Tibial artery (tissue), 4 donors: Measurements from ENCODE around the gene PNPLA7.

Source experiments
- DNase-seq, 2 donors: peaks; one replicate each; pipeline ENCODE4 v3.0.0-alpha.2; 2019
- H3K27ac ChIP-seq, 2 donors: fragments of 200-600 bp; sonication (generic) in 1 of 2; 1 replicate in 1 of 2; 2 replicates in 1 of 2; pipeline ENCODE4 v1.5.1; 2018 to 2019; ENCODE audit warnings: mild to moderate bottlenecking in 1 of 2
- H3K27me3 ChIP-seq, 2 donors: fragments of 200-600 bp; sonication (generic) in 1 of 2; one replicate each; pipeline versions ENCODE4 v1.5.1 to v1.6.0; 2016 to 2019
- H3K36me3 ChIP-seq, 3 donors: fragments of 200-600 bp; sonication (generic) in 2 of 3; one replicate each; pipeline ENCODE4 v1.5.1; 2016 to 2019; ENCODE audit warnings: mild to moderate bottlenecking in 2 of 3
- H3K4me1 ChIP-seq, 4 donors: fragments of 200-600 bp; sonication (generic) in 2 of 4; 1 replicate in 3 of 4; 2 replicates in 1 of 4; pipeline ENCODE4 v1.5.1; 2016 to 2019
- H3K4me3 ChIP-seq, 2 donors: fragments of 200-600 bp; sonication (generic) in 1 of 2; 1 replicate in 1 of 2; 2 replicates in 1 of 2; pipeline ENCODE4 v1.5.1; 2018 to 2019; ENCODE audit warnings: mild to moderate bottlenecking in 2 of 2
- H3K9me3 ChIP-seq, 3 donors: fragments of 200-600 bp; sonication (generic) in 1 of 3; one replicate each; pipeline ENCODE4 v1.5.1; 2016 to 2019
- CTCF ChIP-seq, 2 experiments: fragments of 200-600 bp in 1 of 2; fragments of 450-650 bp in 1 of 2; IDR thresholded peaks; one replicate each; pipeline ENCODE4 v1.5.1; 2017 to 2019; ENCODE audit warnings: antibody characterized with exemption in 2 of 2, mild to moderate bottlenecking in 1 of 2, moderate library complexity in 1 of 2
- intact Hi-C: fragments of 100-400 bp; cut with DNase I; formaldehyde crosslinking; loops from one replicate; pipeline ENCODE4 v1.15.0; 2023; ENCODE audit warnings: low total_unique reads

PNPLA7 gene

GRCh38 chr9:137583957-137584356 is 33.8 kb upstream of the PNPLA7 start:
- no peak for DNase-seq
- Histone ChIP-seq H3K9me3 (no peaks in the 10 kb centered on the region), H3K36me3 (peaks cover 21 to 76% (median 54%) of the 10 kb centered on the region in 3 donors), H3K4me3 (no peak overlapping the region), H3K27me3 (no peaks in the 10 kb centered on the region), H3K4me1 (peaks cover 0 to 15% (median 6%) of the 10 kb centered on the region in 4 donors), H3K27ac (no peak overlapping the region)
- no peak for TF ChIP-seq CTCF (IDR thresholded peaks at IDR 0.05)
- intact Hi-C loops = no loop called here

- no peaks in the 10 kb centered on the region for H3K27me3 ChIP-seq
- peaks cover 21 to 72% (median 54%) of the 10 kb centered on the region in 3 donors for H3K36me3 ChIP-seq
- peaks cover 0 to 10% (median 4%) of the 10 kb centered on the region in 4 donors for H3K4me1 ChIP-seq
- H3K4me3 ChIP-seq = no peak overlapping the region
- H3K27ac ChIP-seq = no peak overlapping the region
- no peaks in the 10 kb centered on the region for H3K9me3 ChIP-seq
- intact Hi-C loops = no loop called here
- TF ChIP-seq CTCF (IDR thresholded peaks at IDR 0.05) = no peak
- DNase-seq = no peak
These were observed 33.1 kb upstream of the PNPLA7 start for GRCh38 chr9:137583347-137583746.

- no peaks in the 10 kb centered on the region for H3K27me3 ChIP-seq
- intact Hi-C loops = no loop called here
- no peak for DNase-seq
- H3K4me3 ChIP-seq = no peak overlapping the region
- H3K9me3 ChIP-seq = no peaks in the 10 kb centered on the region
- H3K36me3 ChIP-seq = peaks cover 21 to 62% (median 51%) of the 10 kb centered on the region in 3 donors
- TF ChIP-seq CTCF (IDR thresholded peaks at IDR 0.05) = no peak
- no peak overlapping the region for H3K27ac ChIP-seq
- peaks cover 0 to 19% (median 11%) of the 10 kb centered on the region in 4 donors for H3K4me1 ChIP-seq
These were observed 32.2 kb upstream of the PNPLA7 start for GRCh38 chr9:137582286-137582860.

- Histone ChIP-seq H3K4me1 (peaks cover 0 to 27% (median 16%) of the 10 kb centered on the region in 4 donors), H3K4me3 (no peak overlapping the region), H3K27me3 (no peaks in the 10 kb centered on the region), H3K27ac (no peak overlapping the region), H3K9me3 (no peaks in the 10 kb centered on the region), H3K36me3 (peaks cover 15 to 55% (median 43%) of the 10 kb centered on the region in 3 donors)
- no peak for DNase-seq
- TF ChIP-seq CTCF (IDR thresholded peaks at IDR 0.05) = no peak
- intact Hi-C loops = no loop called here
These were observed 31.4 kb upstream of the PNPLA7 start for GRCh38 chr9:137581361-137582285.

- H3K27ac ChIP-seq = no peak overlapping the region
- H3K4me1 ChIP-seq = peaks cover 0 to 34% (median 19%) of the 10 kb centered on the region in 4 donors
- no peaks in the 10 kb centered on the region for H3K27me3 ChIP-seq
- intact Hi-C loops = no loop called here
- DNase-seq = no peak
- no peaks in the 10 kb centered on the region for H3K9me3 ChIP-seq
- H3K36me3 ChIP-seq = peaks cover 14 to 48% (median 43%) of the 10 kb centered on the region in 3 donors
- H3K4me3 ChIP-seq = no peak overlapping the region
- TF ChIP-seq CTCF (IDR thresholded peaks at IDR 0.05) = no peak
These were observed 30.7 kb upstream of the PNPLA7 start for GRCh38 chr9:137580954-137581322.
